ENCODE measurements around the gene CERCAM.

Gene CERCAM

DNA sequence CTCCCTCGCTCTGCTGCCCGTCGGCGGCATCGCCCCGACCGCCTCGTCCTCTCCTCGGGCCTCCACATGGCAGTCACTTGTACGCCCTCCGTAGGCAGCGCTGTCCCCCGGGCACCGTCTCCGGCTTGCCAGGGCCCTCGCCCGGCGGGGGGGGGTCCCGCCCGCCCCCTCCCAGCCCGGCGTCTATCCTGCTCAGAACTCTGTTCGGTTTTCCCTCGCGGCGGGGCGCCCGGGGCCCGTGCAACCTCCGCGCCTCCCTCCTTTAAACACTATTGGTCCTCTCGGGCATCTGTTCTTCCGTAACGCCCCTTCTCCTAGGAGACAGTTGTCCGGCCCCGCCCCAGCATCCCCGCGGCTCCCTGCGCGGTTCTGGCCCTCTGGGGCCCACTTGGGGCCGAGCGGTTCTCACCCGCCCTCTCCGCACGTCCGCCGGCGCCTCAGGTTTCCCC is 36.0 kb downstream of the CERCAM start:
- peak; percentile 59 for DNase-seq (ENCODE audit: low spot score)

DNA sequence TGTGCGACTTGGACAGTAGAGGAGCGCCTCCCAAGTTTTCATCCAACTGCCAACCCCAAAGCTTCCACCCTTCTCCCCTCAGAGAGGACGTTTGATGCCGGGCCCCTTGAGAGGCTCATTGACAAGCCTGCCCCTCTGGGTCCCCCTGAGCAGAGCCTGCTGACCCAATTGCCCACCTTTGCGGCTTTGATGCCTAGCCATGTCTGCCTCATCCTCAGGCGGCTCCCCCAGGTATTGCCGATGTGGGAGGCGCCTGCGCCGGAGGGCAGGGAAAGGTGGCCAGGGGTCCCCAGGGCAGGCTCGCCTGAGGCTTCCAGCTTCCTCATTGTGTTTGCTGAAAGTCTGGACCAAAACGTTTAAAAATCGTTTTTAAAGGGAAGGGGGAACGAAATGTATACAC is 36.5 kb downstream of the CERCAM start:
- no peak for DNase-seq (ENCODE audit: low spot score)

DNA sequence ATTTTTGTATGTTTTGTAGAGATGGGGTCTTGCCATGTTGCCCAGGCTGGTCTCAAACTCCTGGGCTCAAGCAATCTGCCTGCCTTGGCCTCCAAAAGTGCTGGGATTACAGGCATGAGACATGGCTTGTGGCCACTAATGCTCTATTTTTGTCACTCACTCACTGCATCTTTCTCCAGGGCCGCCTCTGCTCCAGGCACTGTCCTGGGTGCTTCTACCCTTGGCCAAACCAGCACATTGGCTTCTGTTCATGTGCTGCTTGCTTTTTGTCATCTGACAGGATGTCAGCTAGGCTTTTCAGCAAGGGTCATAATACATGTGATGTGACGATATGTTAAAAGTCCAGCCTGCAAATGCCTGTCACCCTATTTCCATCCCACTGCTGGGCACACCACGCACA is 38.4 kb downstream of the CERCAM start:
- no peak for DNase-seq (ENCODE audit: low spot score)

DNA sequence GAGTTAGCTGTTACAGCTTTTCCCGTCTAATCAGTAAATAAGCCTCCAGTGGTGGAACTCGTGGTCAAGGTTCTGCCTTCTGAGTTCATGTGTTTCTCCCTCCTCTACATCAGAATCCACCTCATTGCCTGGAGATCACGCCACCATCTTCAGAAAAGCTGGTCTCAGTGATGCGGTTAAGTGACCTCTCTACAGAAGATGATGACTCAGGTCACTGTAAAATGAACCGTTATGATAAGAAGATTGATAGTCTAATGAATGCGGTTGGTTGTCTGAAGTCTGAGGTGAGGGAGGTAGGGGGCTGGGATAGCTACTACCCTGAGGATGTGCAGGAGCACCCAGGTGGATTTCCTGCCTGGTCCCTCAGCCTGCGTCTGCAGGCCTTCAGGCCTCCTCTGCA is 48.4 kb downstream of the CERCAM start:
- no peak for DNase-seq (ENCODE audit: low spot score)

DNA sequence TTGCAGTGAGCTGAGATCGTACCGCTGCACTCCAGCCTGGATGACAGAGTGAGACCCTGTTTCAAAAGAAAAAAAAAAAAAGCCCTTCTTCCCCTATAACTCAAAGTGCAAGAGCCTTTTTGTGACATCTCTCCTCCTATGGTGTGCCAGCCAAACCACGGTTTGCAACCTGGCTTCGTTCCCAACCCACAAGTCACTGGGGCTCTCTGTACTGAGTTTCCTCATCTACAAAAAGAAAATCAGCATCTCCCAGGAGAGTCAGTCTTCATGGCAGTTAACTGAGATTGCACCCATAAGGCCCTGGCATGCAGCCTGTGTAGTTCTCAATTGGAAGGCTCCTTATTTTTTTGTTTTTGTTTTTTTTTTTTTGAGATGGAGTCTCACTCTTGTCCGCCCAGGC is 49.9 kb downstream of the CERCAM start:
- no peak for DNase-seq (ENCODE audit: low spot score)

DNA sequence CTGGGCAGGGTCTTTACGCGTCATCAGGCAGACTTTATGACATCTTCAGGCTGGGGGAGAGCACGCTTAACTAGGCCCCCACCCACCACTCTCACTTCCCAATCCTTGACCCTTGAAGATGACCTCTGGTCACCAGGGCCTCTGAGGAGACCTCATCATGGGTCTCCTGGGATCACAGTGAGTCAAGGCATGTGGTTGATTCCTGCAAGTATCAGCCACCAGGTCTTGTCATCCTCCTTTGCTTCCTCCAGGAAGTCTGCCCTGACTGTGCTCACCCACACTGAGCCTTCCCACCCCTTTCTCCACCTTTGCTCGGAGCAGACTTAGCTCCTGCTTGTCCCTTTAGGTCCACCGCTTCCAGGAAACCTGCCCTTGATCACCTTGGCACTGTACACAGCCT is 52.4 kb downstream of the CERCAM start:
- DNase-seq (ENCODE audit: low spot score): no peak

DNA sequence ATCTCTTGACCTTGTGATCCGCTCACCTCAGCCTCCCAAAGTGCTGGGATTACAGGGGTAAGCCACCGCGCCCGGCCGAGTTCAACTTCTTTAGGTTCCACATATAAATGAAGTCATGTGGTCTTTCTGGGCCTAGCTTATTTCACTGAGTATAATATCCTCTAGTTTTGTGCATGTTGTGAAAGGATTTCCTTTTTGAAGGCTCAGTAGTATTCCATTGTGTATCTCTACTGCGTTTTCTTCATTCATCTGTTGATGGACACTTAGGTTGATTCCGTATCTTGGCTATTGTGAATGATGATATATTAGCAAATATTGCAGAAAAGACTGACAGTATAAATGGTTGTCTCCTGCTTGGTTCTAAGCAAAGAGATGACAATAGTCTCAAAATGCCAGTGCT is 55.2 kb downstream of the CERCAM start:
- no peak for DNase-seq (ENCODE audit: low spot score)

DNA sequence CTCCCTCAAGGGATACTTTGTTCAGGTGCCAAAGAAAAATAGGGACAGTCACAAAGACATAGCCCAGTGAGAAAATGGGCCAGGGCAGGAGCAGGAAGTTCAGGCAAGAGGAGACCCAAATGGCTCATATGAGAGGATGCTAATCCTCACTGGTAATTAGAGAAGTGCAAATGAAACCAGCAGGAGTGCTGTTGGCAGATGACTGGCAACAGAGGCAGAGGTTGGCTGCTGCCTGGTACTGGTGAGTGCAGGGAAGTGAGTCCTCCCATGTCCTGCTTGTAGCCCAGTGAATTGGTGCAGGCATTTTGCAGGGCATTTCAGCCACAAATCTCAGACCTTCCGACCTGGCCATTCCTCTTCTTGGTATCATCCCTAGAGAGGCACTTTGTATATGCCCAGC is 58.6 kb downstream of the CERCAM start:
- DNase-seq (ENCODE audit: low spot score): no peak

DNA sequence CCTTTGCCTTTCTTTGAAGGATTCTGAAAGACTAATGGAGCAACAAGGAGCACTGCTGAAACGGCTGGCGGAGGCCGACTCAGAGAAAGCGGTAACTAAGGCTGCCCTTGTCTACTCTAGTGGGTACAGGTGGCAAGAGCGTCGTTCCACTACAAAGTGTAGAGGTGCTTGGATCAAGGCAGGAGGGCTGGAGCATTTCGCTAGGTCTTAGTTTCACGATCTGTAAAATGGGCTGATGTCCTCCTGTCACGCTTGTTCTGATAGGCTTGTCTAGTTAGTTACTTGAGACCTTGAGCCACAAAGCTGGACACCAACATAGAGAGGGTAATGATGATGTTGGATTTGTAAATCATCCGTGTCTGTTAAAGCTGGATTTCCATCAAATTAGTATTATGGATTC is 60.9 kb downstream of the CERCAM start:
- DNase-seq (ENCODE audit: low spot score): no peak

DNA sequence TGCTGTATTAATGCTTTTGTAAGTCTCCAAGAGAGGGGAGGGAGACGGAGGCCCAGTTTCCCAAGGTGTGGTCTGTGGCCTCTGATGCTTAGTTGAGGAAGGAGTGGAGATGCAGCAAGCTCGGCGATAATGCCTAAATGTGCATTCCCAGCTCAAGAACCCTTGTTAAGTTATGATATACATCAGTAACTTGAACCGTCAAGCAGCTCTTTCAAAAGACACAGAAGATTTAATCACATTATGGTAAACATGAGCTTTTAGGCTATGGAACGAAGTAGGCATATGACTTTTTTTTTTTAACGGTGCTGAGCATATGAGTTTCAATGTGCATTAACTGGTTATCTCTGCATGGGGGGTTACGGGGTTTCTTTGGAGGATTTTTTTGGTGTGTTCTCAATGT is 61.5 kb downstream of the CERCAM start:
- DNase-seq (ENCODE audit: low spot score): no peak

DNA sequence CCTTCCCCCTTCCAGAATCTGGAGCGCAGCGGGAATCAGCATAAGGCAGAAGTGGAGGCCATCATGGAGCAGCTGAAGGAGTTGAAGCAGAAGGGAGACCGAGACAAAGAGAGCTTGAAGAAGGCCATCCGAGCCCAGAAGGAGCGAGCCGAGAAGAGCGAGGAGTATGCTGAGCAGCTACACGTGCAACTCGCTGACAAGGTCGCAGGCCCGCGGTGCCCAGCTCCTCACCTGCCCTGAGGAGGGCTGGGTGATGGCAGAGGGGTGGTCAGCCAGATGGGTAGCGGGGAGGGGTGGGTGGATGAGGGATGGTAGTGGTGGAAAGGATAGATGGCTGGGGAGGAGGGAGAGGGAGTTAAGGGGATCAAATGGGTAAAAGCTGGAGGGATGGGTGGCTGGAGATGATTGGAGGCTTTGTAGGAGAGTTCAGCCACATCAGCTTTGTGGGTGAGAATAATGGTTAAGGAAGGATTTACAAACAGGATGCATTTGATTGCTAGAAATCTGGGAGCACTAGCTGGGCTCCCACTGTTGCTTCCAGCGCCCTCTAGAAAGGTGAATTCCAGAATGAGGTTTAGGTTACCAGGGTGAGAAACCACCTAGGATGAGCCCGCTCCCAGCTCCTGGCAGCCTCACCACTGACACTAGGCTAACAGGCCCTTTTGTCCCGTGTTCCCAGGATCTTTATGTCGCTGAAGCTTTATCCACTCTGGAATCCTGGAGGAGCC is 64.2 kb downstream of the CERCAM start:
- DNase-seq (ENCODE audit: low spot score): no peak

DNA sequence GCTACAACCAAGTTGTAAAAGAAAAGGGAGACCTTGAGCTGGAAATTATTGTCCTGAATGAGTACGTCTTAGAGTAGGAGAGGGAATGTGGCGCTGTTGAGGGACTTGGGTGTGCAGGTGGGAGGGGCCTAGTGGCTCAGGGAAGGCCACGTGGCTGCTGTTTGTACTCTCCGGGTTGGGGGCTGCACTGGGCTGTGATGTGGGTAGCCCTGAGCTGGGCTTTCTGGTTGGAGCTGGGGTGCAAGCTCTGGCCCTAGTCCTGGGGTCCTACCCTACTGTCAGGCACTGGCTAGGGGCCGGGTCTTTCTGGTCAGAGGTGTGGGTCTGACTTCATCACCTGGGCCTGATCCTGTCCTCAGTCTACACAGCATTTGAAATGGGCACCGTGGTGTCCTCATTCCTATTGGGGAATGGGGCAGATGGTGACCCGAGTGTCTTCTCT is 64.8 kb downstream of the CERCAM start:
- no peak for DNase-seq (ENCODE audit: low spot score)

DNA sequence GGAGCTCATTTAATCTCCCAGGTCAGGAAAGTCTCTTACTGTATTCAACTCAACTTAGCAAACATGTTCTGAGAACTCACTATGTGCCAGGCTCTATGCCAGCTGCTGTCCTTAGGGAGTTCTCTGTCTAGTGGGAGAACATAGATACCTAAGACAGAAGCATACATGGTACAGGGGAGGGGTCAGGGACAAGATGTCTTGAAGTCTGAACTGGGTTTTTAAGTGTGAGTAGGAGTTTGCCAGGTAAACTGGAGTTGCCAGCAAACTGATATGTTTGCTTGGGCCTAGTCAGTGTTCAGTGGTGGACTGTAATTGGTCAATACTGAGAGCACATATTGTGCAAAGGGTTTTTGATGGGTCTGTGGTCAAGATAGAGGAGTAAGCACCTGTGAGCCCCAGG is 65.5 kb downstream of the CERCAM start:
- no peak for DNase-seq (ENCODE audit: low spot score)

All from LoVo (cell line).